Measurements from ENCODE around the gene PLXNA2.

DNA sequence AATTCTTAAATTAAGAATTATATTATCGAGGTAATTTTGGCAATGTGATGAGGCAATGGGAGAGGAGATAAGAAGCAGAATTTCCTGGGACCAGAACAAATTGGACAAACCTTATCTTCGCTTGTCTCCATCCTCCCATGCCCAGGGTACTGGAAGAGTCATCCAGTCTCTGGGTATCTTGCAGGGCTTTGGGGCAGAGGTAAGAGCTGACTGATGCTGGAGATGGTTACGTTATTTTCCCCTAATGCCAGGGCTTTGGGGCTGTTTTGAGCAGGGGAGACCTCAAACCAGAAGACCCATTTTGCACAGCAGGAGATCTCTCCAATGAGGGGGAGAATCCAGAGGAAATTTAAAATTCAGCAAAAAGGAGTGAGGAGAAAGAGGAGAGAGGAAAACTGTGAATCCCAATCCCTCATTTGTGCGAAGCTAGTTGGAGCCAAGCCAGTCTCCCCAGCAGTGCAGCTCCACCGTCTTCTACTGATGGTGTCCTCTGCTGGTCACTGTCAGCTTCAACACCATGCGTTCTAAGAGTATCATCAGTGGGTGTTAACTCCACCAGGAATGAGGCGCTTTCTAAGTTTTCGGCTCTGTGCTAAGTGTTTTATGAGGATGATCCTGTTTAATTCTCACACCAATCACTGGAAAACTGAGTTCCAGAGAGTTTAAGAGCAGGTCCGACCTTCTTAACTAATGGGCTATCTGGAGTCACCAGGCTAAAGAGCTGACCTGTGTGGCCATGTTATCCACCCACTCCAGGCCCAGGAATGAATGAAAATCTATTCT is 246.5 kb downstream of the PLXNA2 start:
- no peak for TF ChIP-seq POLR2AphosphoS5 (IDR thresholded peaks at IDR 0.05; ENCODE audit: insufficient read depth in 1 of 2, low read depth in 1 of 2)
- no peak for TF ChIP-seq POLR2A (IDR thresholded peaks at IDR 0.05)
- TF ChIP-seq, protein P1, sequence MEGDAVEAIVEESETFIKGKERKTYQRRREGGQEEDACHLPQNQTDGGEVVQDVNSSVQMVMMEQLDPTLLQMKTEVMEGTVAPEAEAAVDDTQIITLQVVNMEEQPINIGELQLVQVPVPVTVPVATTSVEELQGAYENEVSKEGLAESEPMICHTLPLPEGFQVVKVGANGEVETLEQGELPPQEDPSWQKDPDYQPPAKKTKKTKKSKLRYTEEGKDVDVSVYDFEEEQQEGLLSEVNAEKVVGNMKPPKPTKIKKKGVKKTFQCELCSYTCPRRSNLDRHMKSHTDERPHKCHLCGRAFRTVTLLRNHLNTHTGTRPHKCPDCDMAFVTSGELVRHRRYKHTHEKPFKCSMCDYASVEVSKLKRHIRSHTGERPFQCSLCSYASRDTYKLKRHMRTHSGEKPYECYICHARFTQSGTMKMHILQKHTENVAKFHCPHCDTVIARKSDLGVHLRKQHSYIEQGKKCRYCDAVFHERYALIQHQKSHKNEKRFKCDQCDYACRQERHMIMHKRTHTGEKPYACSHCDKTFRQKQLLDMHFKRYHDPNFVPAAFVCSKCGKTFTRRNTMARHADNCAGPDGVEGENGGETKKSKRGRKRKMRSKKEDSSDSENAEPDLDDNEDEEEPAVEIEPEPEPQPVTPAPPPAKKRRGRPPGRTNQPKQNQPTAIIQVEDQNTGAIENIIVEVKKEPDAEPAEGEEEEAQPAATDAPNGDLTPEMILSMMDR (IDR thresholded peaks at IDR 0.05), result peak in 2 of 3 experiments; percentile 64 to 77

Measured in vagina (tissue), 2 donors.